Activated CD8-positive, alpha-beta memory T cell treated with anti-CD3 and anti-CD28 coated beads for 1 hour (primary cell): ENCODE data around the gene YKT6.
"Not testable (repeated sequence)": the region's sequence is repeated elsewhere in the genome, so short reads cannot be mapped to it uniquely, and the experiment has no call there.

ENCODE experiments used
- DNase-seq, 2 donors: peaks; one replicate each; pipeline ENCODE4 v3.0.0-alpha.2; 2020; ENCODE audit warnings: low read depth in 1 of 2; ENCODE audit errors: extremely low read depth in 1 of 2

The YKT6 gene

GRCh38 chr7:44193011-44193802, 7.6 kb upstream of the YKT6 start:
- no peak for DNase-seq

- no peak for DNase-seq
These were observed 6.7 kb upstream of the YKT6 start for GRCh38 chr7:44194069-44194468.

- no peak for DNase-seq
These were observed 6.1 kb upstream of the YKT6 start for GRCh38 chr7:44194562-44195145.

GRCh38 chr7:44195889-44196288, 4.9 kb upstream of the YKT6 start:
- DNase-seq = no peak

GRCh38 chr7:44196450-44196872, 4.3 kb upstream of the YKT6 start:
- no peak for DNase-seq

- DNase-seq = no peak
These were observed 3.3 kb upstream of the YKT6 start for GRCh38 chr7:44197474-44197873.

GRCh38 chr7:44200163-44200562, 615 bp upstream of the YKT6 start:
- DNase-seq = not testable (repeated sequence)

GRCh38 chr7:44201813-44202212, 1.0 kb downstream of the YKT6 start:
- no peak for DNase-seq

GRCh38 chr7:44206008-44206407, 5.2 kb downstream of the YKT6 start:
- no peak for DNase-seq

GRCh38 chr7:44208085-44208484, 7.3 kb downstream of the YKT6 start:
- DNase-seq = no peak

- DNase-seq = no peak
These were observed 9.3 kb downstream of the YKT6 start for GRCh38 chr7:44210107-44210506.

- no peak for DNase-seq
These were observed 10.4 kb downstream of the YKT6 start for GRCh38 chr7:44211126-44211675.

GRCh38 chr7:44212018-44212417, 11.2 kb downstream of the YKT6 start:
- no peak for DNase-seq

GRCh38 chr7:44212581-44213184, 11.9 kb downstream of the YKT6 start:
- DNase-seq = no peak

GRCh38 chr7:44213206-44213876, 12.6 kb downstream of the YKT6 start:
- DNase-seq = no peak

- DNase-seq = no peak
These were observed 13.2 kb downstream of the YKT6 start for GRCh38 chr7:44213877-44214388.

GRCh38 chr7:44215531-44215930, 14.8 kb downstream of the YKT6 start:
- no peak for DNase-seq

GRCh38 chr7:44216019-44216418, 15.2 kb downstream of the YKT6 start:
- DNase-seq = no peak

- no peak for DNase-seq
These were observed 15.9 kb downstream of the YKT6 start for GRCh38 chr7:44216521-44217222.

- no peak for DNase-seq
These were observed 16.5 kb downstream of the YKT6 start for GRCh38 chr7:44217223-44217714.
